Stimulated activated naive CD4-positive, alpha-beta T cell (primary cell): Measurements from ENCODE around the gene USH2A.

Experiments used
- DNase-seq, 6 experiments: peaks; one replicate each; lab custom pipeline; 2025; lab: John Stamatoyannopoulos, UW

USH2A gene

GRCh38 chr1:215868500-215868899, 554.7 kb downstream of the USH2A start:
- no peak for DNase-seq

DNA sequence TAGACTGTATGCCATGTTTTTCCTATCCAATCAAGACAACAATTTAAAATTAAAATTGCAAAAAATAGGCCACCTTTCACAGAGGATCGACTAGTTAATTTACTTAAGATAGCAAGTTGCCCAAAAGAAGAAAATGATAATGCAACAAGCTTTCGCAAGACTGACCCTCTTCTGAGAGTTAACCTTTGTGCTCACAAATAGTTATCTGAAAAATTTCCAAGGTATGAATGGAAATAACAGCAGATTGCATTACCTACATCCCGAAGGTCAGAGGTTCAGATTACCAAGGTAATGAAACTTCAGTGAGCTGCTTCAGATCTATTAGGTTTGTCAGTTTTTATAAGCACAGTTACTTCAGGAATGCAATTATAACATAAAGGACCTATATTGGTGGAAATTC, 558.2 kb downstream of the USH2A start:
- no peak for DNase-seq

DNA sequence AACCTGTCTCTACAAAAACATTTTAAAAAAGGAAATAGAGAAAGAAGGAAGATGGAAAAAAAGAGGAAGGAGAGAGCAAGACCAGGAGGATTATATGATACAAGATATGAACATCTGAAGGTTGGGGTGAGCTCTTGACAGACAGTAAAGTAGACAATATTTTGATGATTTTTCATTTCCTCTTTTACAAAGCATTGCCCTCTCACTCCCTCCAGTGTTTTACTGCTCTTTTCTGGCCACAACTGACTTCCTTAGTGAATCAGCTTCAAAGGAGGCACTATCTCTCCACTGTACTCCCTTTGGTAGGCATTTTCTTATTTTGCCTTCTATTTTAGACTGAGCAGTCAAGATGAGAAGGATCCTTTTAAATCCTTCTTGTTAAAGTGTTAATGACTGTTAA, 559.5 kb downstream of the USH2A start:
- DNase-seq: no peak

GRCh38 chr1:215860833-215861232, 562.4 kb downstream of the USH2A start:
- no peak for DNase-seq

DNA sequence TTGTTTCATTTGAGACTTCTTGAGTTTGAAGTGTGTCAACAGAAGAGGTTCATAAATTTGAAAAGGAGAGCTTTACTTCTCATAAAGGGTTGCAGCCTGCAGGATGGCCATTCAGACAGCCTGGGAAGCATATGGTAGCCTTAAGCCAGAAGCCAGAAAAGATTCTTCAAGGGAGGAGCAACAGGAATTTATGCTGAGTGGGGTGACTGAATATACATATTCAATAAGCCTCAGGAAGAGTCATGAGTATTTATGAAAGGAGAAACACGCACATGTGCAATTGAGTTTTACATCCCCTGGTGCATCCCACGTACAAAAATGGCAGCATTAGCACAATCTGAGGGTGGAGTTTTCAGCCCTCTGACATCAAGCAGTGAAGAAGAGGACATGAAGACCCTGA, 565.9 kb downstream of the USH2A start:
- DNase-seq: no peak

GRCh38 chr1:215845234-215845891, 577.9 kb downstream of the USH2A start:
- no peak for DNase-seq

DNA sequence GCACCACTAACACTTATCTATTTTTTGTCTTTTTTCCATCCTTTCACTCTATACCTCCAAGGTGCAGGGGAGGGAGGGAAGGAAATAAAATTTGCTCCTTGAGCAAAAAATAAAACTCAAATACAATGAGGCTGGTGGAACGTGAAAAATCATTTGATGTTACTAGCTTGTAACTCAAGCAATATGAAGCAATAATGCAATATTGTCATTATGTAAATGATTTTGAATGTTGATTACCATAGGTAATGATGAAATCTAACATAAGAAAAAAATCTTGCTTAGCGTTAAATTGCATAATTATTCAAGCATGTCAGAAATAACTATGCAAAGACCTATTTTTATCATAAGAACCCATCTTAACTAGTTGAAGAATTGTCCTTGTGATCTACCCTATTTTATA, 578.5 kb downstream of the USH2A start:
- DNase-seq: no peak

GRCh38 chr1:215844266-215844665, 579.0 kb downstream of the USH2A start:
- no peak for DNase-seq

DNA sequence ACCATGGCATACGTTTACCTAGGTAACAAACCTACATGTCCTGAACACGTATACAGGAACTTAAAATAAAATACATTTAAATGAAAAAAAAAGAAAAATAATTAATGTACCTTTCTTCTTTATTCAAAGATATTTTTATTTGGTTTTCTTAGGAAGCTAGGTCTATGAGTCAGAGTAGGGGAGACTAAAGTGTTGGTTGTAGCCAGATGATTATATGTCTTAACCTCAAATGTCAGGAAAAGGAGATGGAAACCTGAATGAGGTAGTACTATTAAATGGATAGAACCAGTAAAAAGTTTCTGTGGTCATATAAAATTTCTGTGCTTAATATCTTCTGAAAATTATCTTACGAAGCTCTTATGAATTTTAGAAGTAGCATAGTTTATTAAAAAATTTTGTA, 580.3 kb downstream of the USH2A start:
- DNase-seq: no peak

- no peak for DNase-seq
Measured at GRCh38 chr1:215835951-215836350, 587.3 kb downstream of the USH2A start.

DNA sequence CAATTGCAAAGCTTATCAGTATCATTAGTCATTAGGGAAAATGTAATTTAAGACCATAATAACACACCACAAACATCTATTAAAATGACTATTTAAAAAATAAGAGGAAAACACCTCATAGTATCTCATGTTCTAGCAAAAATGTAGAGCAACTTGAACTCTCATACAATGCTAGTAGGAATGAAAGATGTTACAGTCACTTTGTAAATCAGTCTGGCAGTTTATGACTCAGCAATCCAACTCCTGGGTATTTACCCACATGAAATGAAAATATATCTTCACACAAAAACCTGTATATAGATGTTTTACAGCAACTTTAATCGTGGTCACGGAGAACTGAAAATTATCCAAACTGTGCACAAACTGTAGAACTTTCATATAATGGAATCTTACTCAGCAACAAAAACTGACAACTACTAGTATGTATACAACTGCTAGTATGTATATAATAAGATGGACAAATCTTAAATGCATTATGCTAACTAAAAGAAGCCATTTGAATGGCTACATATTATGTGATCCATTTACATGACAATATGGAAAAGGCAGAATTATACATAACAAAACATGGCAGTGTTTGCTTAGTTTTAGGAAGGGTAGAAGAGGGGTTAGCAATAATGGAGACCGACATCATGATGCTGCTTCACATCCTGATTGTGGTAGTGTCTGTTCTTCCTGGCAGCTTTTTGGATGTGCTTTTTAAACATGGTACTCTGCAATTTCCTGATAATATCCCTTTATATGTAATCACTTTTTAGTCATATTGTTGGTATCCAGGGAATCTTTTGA, 589.1 kb downstream of the USH2A start:
- no peak for DNase-seq

GRCh38 chr1:215830226-215830810, 592.9 kb downstream of the USH2A start:
- DNase-seq: no peak

- DNase-seq: no peak
Measured at GRCh38 chr1:215825056-215825455, 598.2 kb downstream of the USH2A start.

GRCh38 chr1:215824245-215824644, 599.0 kb downstream of the USH2A start:
- DNase-seq: no peak

DNA sequence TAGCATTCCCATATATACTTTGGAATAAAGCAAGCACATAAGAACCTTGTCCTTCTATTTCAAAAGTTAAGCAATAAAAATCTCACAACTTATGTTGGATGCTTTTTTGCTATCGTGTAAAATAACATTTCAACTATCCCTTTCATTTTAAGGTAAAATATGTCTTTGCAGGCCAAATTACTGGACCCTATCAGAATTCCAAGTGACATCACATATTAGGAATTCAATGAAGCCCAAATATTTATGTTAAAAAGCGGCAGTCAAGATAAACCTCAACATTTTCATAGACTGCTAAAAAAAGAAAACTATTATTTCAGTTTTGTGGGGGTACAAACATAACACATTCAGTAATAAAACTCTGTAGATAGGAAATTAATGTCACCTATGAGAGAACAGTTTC, 604.1 kb downstream of the USH2A start:
- DNase-seq: no peak

- no peak for DNase-seq
Measured at GRCh38 chr1:215807911-215808436, 615.3 kb downstream of the USH2A start.

- DNase-seq: no peak
Measured at GRCh38 chr1:215807218-215807617, 616.0 kb downstream of the USH2A start.

DNA sequence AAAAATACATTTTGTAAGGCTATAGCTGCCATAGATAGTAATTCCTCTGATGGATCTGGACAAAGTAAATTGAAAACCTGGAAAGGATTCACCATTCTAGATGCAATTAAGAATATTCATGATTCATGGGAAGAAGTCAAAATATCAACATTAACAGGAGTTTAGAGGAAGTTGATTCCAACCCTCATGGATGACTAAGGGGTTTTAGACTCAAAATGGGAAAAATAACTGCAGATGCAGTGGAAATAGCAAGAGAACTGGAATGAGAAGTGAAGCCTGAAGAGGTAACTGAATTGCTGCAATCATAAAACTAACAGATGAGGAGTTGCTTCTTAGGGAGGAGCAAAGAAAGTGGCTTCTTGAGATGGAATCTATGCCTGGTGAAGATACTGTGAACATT, 625.4 kb downstream of the USH2A start:
- no peak for DNase-seq

DNA sequence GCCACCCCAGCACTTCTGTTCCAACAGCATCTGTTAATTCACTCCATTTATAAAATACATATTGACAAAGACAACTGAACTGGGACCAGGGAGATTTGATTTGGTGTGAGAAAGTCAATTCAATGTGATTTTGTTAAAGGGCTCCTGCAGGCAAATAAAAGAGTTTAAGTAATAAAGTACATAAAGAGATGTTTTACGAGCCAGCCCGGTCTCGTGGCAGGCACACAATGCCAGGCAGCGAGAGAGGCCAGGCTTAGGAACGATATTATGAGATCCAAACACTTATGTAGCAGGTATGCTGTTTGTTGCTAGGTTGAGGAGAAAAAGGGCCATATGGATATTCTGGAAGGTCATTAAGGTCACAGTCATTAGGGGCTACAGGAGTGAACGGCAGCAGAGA, 629.1 kb downstream of the USH2A start:
- DNase-seq: no peak

- no peak for DNase-seq
Measured at GRCh38 chr1:215793180-215793579, 630.1 kb downstream of the USH2A start.

- DNase-seq: no peak
Measured at GRCh38 chr1:215792446-215792845, 630.8 kb downstream of the USH2A start.

- no peak for DNase-seq
Measured at GRCh38 chr1:215789981-215790380, 633.3 kb downstream of the USH2A start.

GRCh38 chr1:215786997-215787396, 636.3 kb downstream of the USH2A start:
- no peak for DNase-seq
